Omental fat pad (tissue), 4 donors: Measurements from ENCODE around the gene EPB41L4B. TPM values are rescaled to one million over a fixed set of nuclear protein-coding genes. Genes with fewer than 3 reads are reported as not detected.

Experiments used
- ATAC-seq: fragments of 150-250 bp; one replicate; pipeline ENCODE4 v1.9.1; 2016; ENCODE audit warnings: mild to moderate bottlenecking, moderate library complexity; ENCODE audit not compliant: low FRiP score
- DNase-seq: peaks from one replicate; pipeline ENCODE4 v3.0.0-alpha.2; 2019; ENCODE audit warnings: low spot score
- total RNA-seq, 4 donors: library from RNA; depleted of rRNA; stranded (reverse); fragments of >200 nt; gene quantifications; one replicate each; pipeline ENCODE4 v1.1.0, GENCODE V29; 2016
- TF ChIP-seq, protein P1 (sequence below), 3 donors: fragments of 450-650 bp; IDR thresholded peaks; one replicate each; pipeline ENCODE4 v1.5.1; 2016 to 2017; ENCODE audit warnings: antibody characterized with exemption in 3 of 3, mild to moderate bottlenecking in 3 of 3, moderate library complexity in 2 of 3

Gene EPB41L4B
- total RNA-seq, 4 donors from 2014 or later, result 6.3 to 47.7 (median 33.6) TPM

DNA sequence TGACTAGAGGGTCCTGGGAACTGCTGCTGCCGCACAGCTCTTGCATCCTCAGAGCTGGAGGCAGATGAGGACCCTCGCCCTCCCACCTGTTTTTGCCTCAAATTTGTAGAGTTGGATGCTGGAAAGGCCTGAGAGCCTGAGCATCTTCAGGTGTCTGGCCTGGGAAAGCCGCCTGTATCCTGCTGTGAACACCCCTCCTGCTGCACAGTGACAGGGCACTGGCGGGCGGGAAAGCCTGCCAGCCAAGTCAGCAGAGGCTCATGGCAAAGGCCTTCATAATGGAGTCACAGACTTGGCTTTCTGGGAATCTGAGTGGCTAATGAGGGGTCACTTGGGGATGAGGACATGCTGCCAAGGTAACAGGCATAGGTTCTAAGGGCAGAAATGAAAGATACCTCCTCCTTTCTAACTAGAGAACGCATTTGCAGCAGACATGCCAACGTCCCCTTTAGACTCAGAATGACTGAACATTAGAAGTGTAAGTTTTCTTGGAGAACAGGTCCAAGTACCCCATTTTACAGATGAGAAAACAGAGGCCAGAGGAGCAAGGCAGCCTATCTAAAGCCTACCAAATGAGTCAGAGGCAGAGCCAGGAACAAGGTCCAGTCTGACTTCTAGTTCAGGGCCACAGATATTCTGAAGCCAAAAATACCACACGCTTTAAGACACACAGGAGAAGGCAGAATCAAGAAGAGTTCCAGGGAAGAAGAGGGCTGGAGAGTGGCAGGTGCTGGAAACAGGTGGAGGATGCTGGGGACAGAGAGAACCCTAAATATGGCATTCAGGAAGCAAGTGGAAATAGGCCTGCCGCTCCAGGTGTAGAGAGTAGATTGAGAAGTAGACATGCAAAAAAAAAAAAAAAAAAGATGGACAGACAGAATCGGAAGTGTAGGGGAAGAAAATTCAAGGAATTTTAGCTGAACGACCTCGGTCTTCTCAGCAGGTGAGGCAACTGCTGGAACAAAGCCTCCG, 44.1 kb downstream of the EPB41L4B start:
- DNase-seq, result no peak
- TF ChIP-seq, protein P1, sequence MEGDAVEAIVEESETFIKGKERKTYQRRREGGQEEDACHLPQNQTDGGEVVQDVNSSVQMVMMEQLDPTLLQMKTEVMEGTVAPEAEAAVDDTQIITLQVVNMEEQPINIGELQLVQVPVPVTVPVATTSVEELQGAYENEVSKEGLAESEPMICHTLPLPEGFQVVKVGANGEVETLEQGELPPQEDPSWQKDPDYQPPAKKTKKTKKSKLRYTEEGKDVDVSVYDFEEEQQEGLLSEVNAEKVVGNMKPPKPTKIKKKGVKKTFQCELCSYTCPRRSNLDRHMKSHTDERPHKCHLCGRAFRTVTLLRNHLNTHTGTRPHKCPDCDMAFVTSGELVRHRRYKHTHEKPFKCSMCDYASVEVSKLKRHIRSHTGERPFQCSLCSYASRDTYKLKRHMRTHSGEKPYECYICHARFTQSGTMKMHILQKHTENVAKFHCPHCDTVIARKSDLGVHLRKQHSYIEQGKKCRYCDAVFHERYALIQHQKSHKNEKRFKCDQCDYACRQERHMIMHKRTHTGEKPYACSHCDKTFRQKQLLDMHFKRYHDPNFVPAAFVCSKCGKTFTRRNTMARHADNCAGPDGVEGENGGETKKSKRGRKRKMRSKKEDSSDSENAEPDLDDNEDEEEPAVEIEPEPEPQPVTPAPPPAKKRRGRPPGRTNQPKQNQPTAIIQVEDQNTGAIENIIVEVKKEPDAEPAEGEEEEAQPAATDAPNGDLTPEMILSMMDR (IDR thresholded peaks at IDR 0.05), result no peak
- no peak for ATAC-seq

- TF ChIP-seq, protein P1 (IDR thresholded peaks at IDR 0.05), result no peak
- no peak for DNase-seq
- no peak for ATAC-seq
Measured at GRCh38 chr9:109274884-109275730, 45.8 kb downstream of the EPB41L4B start.

DNA sequence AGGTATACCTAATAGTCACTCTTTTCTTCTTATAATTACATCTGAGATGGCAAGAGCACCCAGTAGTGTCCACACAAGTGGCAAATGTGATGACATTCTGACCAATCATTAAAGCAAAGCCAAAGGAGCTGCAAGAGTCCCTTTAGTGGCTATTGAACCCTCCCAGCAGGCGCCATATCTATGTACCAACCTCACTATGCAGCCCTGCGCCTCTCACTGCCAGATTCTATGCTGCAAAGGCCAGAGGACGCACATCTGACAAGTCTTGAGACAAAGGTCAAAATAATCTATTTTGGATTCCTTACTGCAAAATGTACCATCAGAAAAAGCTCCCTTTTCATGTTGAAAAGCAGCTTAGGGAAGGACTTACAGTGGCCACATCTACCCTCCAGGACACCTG, 47.0 kb downstream of the EPB41L4B start:
- no peak for DNase-seq
- no peak for ATAC-seq
- TF ChIP-seq, protein P1 (IDR thresholded peaks at IDR 0.05), result no peak

DNA sequence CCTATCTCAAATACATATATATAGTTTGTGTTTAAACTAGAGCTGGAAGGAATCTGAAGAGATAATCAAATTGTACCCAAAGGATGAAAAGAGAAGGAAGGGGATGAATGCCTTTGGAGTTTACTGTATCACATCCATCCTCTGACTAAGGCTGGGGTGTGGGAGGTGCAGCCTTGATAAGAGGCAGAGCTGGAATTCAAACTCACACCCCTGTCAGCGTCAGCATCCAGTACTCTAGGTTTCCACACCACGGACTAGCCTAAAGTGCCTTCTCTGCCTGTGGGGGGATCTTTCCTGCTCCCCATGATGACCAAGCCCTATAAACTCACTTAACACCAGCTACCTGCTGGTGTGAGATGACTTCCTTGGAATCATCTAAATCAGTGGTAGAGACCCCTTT, 48.1 kb downstream of the EPB41L4B start:
- DNase-seq (no peak), ATAC-seq (peak; percentile 79)
- TF ChIP-seq, protein P1 (IDR thresholded peaks at IDR 0.05), result no peak

GRCh38 chr9:109272045-109272444, 48.8 kb downstream of the EPB41L4B start:
- no peak for ATAC-seq
- no peak for DNase-seq
- TF ChIP-seq, protein P1 (IDR thresholded peaks at IDR 0.05), result no peak

DNA sequence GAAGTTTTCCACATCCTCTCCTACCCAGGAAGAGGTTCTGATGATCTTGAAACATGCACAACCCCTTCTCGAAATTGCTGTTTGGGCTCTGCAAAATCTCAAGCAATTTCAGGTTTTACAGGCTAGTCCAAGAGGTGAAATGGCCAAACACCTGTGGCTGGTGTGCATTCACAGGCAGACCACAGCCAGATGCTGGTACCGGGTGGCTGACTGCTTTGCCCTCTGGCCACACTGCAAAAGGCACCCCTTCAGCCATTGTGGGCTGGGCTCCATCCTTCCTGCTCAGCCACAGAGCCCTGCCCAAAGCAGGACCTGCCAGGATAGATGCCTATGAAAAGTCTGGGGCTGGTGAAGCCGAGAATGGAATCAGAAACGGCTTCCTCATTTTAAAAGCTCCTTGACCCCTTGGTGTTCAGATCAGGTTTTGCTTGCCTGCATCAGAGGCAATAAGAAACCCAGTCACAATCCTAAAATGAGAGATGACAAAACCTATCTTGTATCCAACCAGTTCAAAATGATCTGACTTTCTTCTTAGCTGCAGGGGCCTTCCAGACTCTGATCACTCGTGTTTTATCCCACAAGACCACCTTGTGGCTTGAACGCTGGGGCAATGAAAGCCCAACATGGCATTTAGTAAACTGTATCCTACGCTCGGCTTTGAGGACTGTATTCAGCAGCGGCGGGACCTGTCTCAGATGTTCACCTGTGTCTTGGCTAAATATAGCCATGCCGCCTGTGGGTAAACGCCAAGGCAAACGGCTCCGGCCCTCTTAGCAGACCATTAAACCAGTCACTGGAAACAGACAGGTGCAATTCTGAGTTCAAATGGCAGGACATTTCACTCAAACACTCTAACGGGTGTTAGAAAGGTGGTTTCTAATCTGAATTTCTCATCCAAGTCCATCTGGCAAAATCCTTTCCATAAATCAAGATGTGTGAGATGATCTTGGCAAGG, 49.6 kb downstream of the EPB41L4B start:
- TF ChIP-seq, protein P1 (IDR thresholded peaks at IDR 0.05), result no peak
- ATAC-seq (no peak), DNase-seq (no peak)
